HG02588 (cell line): Measurements from ENCODE around the gene MPC2.

Source experiments
- ATAC-seq: cut with Tn5 transposase; IDR thresholded peaks from one replicate; pipeline ENCODE4 v1.9.1; 2021; ENCODE audit warnings: mild to moderate bottlenecking, moderate library complexity; ENCODE audit not compliant: unreplicated experiment

MPC2 gene

GRCh38 chr1:167936930-167937708, at the start of gene MPC2:
Gene MPC2, minus strand, starts transcription at chr1:167937072. Its CDS starts 1,231 bp downstream, at chr1:167935841.
- ATAC-seq, result peak; percentile 2

GRCh38 chr1:167984886-167985489, 48.1 kb upstream of the MPC2 start:
- no peak for ATAC-seq

- ATAC-seq, result no peak
Measured at GRCh38 chr1:167983797-167984420, 47.0 kb upstream of the MPC2 start.

DNA sequence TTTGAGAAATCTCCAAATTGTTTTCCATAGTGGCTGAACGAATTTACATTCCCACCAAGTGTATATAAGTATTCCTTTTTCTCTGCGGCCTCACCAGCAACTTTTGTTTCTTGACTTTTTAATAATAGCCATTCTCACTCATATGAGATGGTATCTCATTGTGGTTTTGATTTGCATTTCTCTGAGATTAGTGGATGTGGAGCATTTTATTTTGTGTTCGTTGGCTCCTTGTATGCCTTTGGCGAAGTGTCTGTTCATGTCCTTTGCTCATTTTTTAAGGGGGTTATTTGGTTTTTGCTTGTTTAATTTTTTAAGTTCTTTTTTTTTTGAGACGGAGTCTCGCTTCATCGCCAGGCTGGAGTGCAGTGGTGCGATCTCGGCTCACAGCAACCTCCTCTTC, 45.1 kb upstream of the MPC2 start:
- ATAC-seq, result no peak

DNA sequence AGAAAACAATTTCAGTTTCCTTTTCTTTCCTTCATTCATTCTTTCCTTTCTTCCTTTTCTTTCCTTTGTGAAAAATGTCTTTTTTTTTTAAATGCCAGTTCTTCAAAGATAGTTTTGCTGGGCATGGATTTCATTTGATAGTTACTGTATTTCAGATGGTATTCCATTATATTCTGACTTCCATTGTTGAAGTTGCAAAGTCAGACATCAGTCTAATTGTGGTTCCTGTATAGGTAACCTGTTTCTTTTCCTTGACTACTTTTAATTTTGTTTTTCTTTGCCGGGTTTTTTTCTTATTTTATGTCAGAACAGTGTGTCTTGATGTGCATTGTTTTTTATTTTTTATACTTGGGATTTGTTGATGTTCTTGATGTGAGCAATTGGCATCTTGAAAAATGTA, 40.4 kb upstream of the MPC2 start:
- ATAC-seq, result no peak

GRCh38 chr1:167974698-167975097, 37.8 kb upstream of the MPC2 start:
- no peak for ATAC-seq

GRCh38 chr1:167973832-167974231, 37.0 kb upstream of the MPC2 start:
- ATAC-seq, result no peak

- ATAC-seq, result no peak
Measured at GRCh38 chr1:167968569-167968968, 31.7 kb upstream of the MPC2 start.

- no peak for ATAC-seq
Measured at GRCh38 chr1:167966050-167966449, 29.2 kb upstream of the MPC2 start.

DNA sequence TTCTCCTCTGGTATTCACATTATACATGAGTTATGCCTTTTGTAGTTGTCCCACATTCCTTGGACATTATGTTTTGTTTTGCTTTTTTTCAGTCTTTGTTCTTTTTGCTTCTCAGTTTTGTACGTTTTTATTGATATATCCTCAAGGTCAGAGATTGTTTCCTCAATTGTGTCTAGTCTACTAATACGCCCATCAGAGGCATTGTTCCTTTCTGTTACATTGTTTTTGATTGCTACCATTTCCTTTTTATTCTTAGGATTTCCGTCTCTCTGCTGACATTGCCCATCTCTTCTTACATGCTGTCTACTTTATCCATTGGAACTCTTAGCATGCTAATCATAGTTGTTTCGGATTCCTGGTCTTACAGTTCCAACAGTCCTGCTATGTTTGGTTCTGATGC, 27.8 kb upstream of the MPC2 start:
- no peak for ATAC-seq

GRCh38 chr1:167957710-167958109, 20.8 kb upstream of the MPC2 start:
- no peak for ATAC-seq

GRCh38 chr1:167955915-167956314, 19.0 kb upstream of the MPC2 start:
- ATAC-seq, result no peak

DNA sequence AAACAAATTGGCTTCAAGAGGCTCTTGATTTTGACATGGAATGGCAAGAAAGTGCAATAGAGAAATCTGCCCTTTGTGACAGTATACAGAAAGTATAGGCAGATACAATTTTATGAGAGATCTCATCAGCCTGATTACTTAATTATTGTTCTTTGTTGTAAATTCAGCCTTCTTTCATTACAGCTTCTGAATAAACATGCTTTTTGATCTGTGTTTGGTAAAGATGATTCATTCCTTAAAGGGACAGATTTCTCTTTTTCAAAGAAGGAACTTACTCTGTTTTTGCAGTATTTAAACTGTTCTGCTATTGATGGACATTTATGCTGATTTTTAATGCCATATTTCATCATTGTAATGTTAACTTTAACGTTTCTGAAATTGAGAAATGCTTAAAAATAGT, 13.7 kb upstream of the MPC2 start:
- no peak for ATAC-seq

- ATAC-seq, result no peak
Measured at GRCh38 chr1:167949785-167950184, 12.9 kb upstream of the MPC2 start.

DNA sequence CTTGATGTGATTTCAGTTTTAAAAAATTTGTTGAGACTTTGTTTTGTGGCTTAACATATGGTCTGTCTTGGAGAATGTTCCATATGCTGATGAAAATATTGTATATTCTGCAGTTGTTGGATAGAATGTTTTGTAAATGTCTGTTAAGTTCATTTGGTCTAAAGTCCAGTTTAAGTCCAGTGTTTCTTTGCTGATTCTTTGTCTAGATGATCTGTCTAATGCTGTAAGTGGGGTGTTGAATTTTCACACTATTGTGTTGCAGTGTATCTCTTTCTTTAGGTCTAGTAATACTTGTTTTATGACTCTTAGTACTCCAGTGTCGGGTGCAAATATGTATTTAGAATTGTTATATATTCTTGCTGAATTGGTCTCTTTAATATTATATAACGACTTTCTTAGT, 10.9 kb upstream of the MPC2 start:
- ATAC-seq, result no peak

GRCh38 chr1:167943541-167943940, 6.7 kb upstream of the MPC2 start:
- ATAC-seq, result no peak

DNA sequence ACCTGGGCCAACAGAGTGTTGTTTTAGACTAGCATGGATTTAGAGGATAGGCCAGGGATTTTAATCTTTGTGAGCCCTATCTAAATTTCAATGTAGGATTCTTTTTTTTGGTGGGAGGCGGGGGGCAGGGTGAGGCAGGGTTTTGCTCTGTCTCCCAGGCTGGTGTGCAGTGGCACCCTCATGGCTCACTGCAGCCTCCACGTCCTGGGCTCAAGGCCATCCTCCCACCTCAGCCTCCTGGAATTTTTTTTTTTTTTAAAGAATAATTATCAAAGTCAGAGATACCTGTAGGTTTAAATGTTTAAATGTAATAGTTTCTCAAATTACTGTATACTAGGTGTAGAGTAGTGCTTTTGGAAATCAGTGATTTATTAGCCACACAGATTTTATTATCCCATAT, 3.4 kb upstream of the MPC2 start:
- no peak for ATAC-seq

GRCh38 chr1:167938080-167938636, 1.3 kb upstream of the MPC2 start:
- no peak for ATAC-seq

DNA sequence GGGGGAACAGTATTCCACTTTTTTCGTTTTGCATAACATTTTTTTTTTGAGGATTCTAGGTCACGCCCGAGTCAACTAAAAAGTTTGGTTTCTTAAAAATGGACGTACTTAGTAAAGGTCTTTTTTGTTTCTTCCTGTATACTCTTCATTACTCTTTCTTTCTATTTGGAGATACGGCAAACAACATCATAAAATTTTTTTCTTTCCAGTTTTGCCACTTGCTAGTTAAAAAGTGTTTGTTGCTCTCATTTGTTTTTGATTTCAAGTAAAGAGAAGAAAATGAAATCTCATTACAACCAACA, 788 bp upstream of the MPC2 start:
- ATAC-seq, result no peak

GRCh38 chr1:167936068-167936929, 573 bp downstream of the MPC2 start, which contains the start of gene DCAF6:
Gene DCAF6, plus strand, starts transcription at chr1:167936683. Its CDS starts 229 bp downstream, at chr1:167936912.
- peak; percentile 72 for ATAC-seq
